Stimulated activated effector memory CD8-positive, alpha-beta T cell treated with anti-CD3 and anti-CD28 coated beads, Interleukin-12 subunit alpha, Interleukin-12 subunit beta, amount 100 ng/mL, for 72 hours (primary cell): ENCODE measurements around the gene F5.

Experiments
- ATAC-seq: fragments of 150-1000 bp; cut with Tn5 transposase; 2 replicates; pipeline ENCODE4 v1.10.0; 2021
- DNase-seq, 2 donors: peaks; one replicate each; pipeline ENCODE4 v3.0.0; 2021 to 2022; ENCODE audit warnings: low spot score in 2 of 2
- H3K27ac Mint-ChIP-seq: one replicate; pipeline ENCODE4 v1.8.0; 2022; ENCODE audit warnings: mild to moderate bottlenecking, mixed read lengths
- H3K36me3 Mint-ChIP-seq: one replicate; pipeline ENCODE4 v1.8.0; 2022; ENCODE audit warnings: mild to moderate bottlenecking, mixed read lengths
- H3K4me1 Mint-ChIP-seq: one replicate; pipeline ENCODE4 v1.8.0; 2022; ENCODE audit warnings: mixed read lengths
- H3K4me3 Mint-ChIP-seq: one replicate; pipeline ENCODE4 v1.8.0; 2022; ENCODE audit warnings: mild to moderate bottlenecking, mixed read lengths
- H3K9me3 Mint-ChIP-seq: one replicate; pipeline ENCODE4 v1.8.0; 2022; ENCODE audit warnings: mixed read lengths

Gene F5

DNA sequence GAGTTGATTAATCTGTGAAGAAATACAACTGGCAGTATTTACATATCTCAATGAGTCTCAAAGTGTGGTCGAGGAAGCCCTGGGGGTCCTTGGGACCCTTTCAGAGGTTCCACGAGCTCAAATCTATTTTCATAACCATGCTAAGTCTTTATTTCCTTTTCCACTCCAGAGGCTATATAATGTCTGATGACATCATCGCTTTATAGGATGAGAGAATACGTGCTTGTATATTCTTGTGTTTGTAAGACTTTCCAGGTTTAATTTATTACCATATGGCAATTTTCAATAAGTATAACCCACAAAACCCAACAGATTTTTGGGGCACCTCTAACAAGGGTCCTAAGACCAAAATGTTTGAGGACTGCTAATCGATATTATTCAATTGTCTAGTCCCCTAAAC lies 99.1 kb downstream of the F5 start:
- H3K27ac Mint-ChIP-seq = peak overlapping the region; percentile 85
- peaks cover 61% of the 10 kb centered on the region for H3K4me1 Mint-ChIP-seq
- H3K9me3 Mint-ChIP-seq = no peaks in the 10 kb centered on the region
- H3K36me3 Mint-ChIP-seq = no peaks in the 10 kb centered on the region
- H3K4me3 Mint-ChIP-seq = peak overlapping the region; percentile 86
- no peak for DNase-seq
- ATAC-seq = no peak

DNA sequence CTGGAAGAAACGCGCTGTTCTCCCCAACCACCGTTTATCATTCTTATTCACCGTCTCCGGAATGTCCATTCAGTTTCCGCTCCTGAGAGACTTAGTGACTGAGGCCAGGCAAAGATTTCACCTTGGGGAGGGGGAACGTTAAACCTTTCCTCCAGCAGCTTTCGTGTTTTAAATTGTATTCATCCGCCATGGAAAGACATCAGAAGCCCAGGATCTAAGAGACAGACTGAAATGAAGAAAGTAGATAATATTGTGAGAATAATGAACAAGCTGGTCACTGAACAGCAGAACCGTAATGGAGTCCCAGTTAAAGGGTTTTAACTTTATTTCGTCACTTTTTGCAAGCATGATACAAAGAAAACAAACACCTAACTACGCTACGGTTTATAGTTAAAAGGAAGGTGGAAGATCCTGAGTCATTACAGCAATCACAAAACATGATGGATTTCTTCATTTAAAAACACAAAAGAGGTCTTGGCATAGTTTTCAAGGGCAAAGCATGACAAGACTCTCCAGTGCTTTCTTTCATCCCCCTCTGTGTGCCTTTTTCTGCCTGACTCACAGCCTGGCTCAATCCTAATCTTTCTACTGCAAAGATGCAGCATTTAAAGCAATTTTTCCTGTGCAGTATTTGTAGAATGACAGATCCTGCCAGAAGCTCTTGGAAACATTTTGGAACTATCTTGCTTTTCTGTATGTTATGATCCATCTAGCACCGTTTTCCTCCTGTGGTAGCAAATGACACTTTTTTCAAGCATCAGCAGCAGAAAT lies 99.8 kb downstream of the F5 start:
- Mint-ChIP-seq H3K27ac (peak overlapping the region; percentile 85), H3K36me3 (no peaks in the 10 kb centered on the region), H3K9me3 (no peaks in the 10 kb centered on the region), H3K4me1 (peaks cover 55% of the 10 kb centered on the region), H3K4me3 (peak overlapping the region; percentile 86)
- ATAC-seq = no peak
- no peak for DNase-seq

DNA sequence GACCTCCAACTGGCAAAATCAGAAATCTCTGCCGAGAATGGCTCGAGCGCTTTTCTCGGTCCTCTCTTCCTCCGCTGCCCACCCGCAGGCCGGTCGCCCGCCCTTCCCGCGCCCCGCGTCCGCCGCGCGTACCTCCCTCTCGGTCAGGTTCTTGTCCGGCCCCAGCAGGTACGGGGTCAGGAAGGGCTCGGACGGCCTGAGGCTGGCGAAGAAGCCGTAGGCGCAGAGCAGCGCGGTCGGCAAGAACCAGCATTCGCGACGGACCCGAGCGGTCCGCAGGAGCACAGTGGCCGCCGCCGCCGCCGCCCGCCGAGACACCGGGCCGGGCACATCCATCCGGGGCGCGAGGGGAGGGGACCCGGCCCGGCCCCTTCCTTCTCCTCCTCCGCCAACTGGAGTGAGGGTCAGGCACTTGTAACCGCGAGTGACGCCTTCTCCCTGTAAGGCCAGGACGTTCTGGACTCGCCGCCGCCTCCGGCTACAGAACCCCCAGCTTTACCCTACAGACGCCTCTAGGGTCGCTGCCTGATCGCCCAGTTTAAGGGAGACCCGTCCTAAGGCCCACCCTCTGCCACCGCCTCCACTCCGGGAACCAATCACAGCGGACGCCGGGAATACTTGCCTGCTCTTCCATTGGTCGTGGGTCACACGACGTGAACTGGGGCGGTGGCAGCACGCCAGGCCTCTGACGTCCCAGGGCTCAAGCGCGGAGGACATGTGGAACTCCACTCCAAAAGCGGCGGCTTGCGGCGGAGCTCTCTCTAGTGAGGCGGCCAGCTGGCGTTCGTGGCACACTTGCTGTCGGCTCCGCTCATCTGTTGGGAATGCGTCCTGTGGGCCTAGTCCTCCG lies 100.6 kb downstream of the F5 start, which contains the start of gene SLC19A2:
Gene SLC19A2, minus strand, starts transcription at position 514 of the 850 bp plus-strand sequence. Its CDS starts 178 bp downstream, at position 336.
- ATAC-seq (peak; percentile 98), DNase-seq (peak; percentile 77 to 96)
- Mint-ChIP-seq H3K4me1 (peaks cover 55% of the 10 kb centered on the region), H3K4me3 (peak within 1 kb of the TSS; percentile 86), H3K9me3 (no peaks in the 10 kb centered on the region), H3K27ac (peak within 1 kb of the TSS; percentile 85), H3K36me3 (no peaks in the 10 kb centered on the region)

DNA sequence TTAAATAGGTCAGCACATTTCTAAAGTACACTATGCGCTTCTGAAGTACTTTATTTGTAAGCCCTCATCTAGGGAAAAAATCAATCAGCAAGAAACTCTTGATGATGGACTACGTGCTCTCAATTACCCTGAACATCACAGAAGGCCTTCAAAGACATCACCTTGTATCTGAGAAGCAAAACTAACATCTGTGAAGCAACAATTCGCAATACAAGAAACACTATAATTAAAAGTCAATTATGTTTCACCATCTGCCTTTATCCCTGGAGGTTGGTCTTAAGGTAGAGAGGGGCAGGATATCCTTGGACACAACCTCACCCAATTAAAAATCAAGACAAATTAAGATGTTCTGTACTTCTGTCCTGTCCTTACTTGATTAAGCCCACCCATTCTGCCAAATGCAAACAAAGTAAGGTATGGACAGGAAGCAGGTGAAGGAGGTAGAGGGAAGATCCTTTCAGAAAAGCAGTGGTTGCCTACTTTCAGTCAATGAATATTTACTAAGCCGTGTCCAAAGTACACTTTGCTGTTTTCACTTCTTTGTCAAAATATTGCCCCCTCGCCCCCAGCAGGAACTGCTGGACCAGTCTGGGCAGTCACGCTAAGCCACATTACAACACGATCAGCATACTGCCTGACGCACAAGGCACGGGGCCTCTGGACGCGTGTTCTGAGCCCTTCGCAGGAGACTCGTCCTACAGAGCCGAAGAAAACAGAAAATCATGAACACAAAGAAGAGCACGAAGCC lies 101.4 kb downstream of the F5 start:
- no peak for DNase-seq
- H3K4me1 Mint-ChIP-seq = peaks cover 55% of the 10 kb centered on the region
- no peaks in the 10 kb centered on the region for H3K36me3 Mint-ChIP-seq
- no peaks in the 10 kb centered on the region for H3K9me3 Mint-ChIP-seq
- peak overlapping the region; percentile 86 for H3K4me3 Mint-ChIP-seq
- peak overlapping the region; percentile 85 for H3K27ac Mint-ChIP-seq
- peak; percentile 54 for ATAC-seq

DNA sequence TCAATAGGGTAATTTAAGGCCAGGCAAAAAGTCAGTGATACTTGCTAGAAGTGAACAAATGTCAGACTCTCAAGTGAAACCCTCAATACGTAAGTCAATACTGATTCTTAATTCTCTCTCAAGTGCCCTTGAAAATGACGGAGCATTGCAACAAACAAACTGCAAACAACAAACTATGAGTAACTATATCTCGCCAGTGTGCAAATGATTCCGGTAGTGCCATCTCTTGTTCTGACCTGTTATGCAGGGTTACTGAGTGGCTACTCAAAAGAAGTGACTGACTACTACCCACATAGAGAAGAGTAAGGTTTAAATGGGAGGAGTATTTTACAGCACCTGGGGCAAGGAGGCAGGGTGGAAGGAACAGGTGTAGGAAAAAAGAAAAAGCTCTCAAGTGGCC lies 102.2 kb downstream of the F5 start:
- ATAC-seq = no peak
- H3K4me1 Mint-ChIP-seq = peaks cover 49% of the 10 kb centered on the region
- no peak overlapping the region for H3K27ac Mint-ChIP-seq

DNA sequence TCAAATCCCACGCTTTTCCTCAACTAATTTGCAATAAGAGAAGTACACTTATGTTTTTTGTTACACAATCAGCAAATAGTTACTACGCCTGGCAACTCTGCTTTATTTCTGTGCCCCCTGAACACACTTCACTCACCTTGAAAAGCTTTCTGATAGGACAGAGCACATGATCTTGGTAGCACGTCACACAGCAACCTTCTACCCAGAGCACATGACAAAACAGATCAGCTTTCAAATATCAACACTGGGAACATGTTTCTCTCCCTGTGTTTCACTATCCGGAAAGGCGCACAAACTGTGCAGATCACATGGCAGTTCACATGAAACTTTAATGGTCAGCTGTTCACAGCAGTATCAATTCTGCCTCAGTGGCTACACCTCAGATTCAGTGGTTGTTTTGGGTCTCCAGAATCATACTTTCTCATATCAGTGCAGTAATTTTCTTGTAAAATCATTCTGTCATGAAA lies 102.7 kb downstream of the F5 start:
- ATAC-seq (no peak), DNase-seq (no peak)
- Mint-ChIP-seq H3K36me3 (no peaks in the 10 kb centered on the region), H3K27ac (no peak overlapping the region), H3K4me3 (peak overlapping the region; percentile 86), H3K9me3 (no peaks in the 10 kb centered on the region), H3K4me1 (peaks cover 43% of the 10 kb centered on the region)

More for the DNA sequence above, 102.2 kb downstream of the F5 start:
- H3K9me3 Mint-ChIP-seq = no peaks in the 10 kb centered on the region
- DNase-seq = no peak
- no peaks in the 10 kb centered on the region for H3K36me3 Mint-ChIP-seq
- peak overlapping the region; percentile 86 for H3K4me3 Mint-ChIP-seq

DNA sequence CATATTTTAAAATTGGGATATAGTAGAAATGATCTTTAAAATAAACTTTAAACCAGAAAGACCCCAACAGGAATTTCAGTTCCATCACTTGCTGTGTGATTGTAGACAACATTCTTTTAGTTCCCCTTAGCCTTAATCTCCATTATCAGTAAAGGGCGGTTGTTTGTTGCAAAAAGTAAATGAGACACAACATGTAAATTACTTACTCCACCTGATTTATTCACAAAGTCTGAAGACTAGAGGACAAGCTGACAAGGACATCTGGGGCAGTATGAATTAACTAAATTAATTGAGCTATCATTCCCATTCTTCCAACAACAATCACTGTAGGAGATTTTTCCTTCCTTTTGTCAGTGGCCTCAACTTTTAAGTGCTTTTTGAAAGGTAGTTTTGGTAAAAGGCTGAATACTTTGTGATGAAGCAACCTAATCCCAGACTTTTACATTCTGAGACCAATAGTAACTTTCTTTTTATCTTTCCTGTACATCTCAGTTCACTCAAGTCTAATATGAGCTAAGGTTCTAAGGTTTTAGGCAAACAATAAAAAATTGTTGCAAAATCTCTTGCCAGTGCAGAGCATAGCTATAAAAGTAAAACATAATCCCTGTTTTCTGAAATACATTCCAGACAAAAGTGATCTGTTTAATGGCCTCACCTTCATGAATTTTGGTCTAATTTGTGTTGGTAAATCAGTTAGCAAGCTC lies 106.8 kb downstream of the F5 start:
- DNase-seq = no peak
- Mint-ChIP-seq H3K4me3 (no peak overlapping the region), H3K27ac (no peak overlapping the region), H3K36me3 (peaks cover 28% of the 10 kb centered on the region), H3K4me1 (peaks cover 12% of the 10 kb centered on the region), H3K9me3 (no peaks in the 10 kb centered on the region)
- ATAC-seq = no peak

DNA sequence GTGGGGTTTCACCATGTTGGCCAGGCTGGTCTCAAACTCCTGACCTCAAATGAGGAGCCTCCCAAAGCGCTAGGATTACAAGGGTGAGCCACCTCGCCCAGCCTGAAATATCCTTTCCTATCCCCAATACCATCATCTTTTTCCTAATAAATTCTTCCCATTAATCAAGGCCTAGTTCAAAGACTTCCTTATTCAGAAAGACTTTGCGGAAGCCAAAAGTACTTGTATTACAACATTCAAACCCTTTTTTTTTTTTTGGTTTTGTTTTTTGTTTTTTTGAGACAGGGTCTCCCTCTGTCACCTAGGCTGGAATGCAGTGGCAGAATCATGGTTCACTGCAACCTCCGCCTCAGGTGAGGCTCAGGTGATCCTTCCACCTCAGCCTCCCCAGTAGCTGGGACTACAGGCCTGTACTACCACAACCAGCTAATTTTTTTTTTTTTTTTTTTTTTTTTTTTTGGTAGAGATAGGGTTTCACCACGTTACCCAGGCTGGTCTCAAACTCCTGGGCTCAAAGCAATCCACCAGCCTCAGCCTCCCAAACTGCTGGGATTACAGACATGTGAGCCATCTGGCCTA lies 108.1 kb downstream of the F5 start:
- ATAC-seq (no peak), DNase-seq (no peak)
- H3K9me3 Mint-ChIP-seq = no peaks in the 10 kb centered on the region
- H3K4me3 Mint-ChIP-seq = no peak overlapping the region
- peaks cover 28% of the 10 kb centered on the region for H3K36me3 Mint-ChIP-seq
- H3K4me1 Mint-ChIP-seq = no peaks in the 10 kb centered on the region
- H3K27ac Mint-ChIP-seq = no peak overlapping the region

DNA sequence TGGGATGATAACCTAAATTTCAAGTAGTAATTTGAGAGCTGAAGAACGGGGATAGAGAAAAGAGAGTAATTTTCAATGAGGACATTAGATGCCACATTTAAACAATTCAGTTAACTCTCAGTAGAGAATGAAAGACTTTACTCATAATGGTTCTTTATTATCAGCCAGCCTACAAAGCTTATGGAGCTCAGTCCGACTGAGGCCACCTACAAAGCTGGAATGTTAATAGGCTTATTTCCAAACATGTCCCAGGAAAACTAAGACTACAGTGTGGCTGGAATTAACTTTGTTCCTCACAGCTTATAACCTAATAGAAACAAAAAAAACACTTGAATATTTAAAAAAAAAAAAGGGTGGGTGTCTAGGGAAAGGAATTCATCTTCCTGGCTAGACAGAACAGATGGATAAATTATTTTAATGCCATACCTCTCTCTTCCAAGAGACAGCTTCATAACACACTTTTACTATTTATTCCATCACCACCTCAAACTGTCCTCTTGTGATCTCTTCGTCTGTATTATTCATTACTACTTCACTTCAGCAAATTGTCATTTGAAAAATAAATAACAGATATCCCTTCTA lies 110.4 kb downstream of the F5 start:
- H3K4me3 Mint-ChIP-seq = no peak overlapping the region
- no peak overlapping the region for H3K27ac Mint-ChIP-seq
- peaks cover 28% of the 10 kb centered on the region for H3K36me3 Mint-ChIP-seq
- H3K9me3 Mint-ChIP-seq = no peaks in the 10 kb centered on the region
- H3K4me1 Mint-ChIP-seq = no peaks in the 10 kb centered on the region
- DNase-seq = no peak
- no peak for ATAC-seq

DNA sequence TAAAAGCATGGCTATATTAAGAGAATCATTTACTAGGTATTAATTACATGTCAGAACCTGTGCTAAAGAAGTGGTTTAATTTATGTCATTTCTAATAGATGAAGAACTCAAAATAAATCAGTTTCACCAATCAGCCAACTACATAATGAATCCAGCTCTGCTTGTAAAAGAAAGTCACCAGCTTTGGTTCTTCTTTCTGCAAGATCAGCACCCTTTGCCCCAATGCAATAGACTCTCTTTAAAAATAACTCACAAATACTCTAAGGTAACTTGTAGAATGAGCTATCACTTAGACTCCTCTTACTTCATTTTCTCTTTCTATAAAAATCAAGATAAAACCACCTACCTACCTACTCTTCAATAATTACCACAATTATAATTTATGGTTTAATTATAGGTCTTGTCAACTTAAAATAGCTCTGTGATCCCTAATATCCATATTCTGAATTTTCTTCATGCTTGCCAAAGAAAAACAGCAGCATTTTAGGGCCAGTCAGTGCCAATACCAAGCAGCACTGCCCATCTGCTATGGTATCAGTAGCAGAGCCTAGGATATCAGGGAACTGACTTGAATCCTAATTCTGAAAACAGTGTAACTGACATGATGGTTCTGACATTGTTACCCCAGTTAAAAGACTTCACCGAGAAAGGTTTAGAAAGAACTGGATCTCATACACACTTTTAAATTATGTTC lies 111.8 kb downstream of the F5 start:
- Mint-ChIP-seq H3K36me3 (peaks cover 28% of the 10 kb centered on the region), H3K4me3 (no peak overlapping the region), H3K9me3 (no peaks in the 10 kb centered on the region), H3K4me1 (no peaks in the 10 kb centered on the region), H3K27ac (no peak overlapping the region)
- ATAC-seq (no peak), DNase-seq (no peak)

DNA sequence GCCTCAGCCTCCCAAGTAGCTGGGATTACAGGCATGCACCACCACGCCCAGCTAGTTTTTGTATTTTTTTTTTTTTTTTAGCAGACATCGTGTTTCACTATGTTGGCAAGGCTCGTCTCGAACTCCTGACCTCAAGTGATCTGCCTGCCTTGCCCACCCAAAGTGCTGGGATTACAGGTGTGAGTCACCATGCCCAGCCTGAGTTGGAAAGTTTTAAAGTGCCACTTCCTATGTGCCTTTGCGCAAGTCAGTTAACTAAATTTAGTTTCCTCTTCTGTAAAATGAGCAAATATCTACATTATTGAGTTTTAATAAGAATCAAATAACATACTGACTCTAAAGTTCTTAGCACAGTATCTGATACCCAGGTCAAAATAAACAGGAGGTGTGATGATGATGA lies 112.9 kb downstream of the F5 start:
- Mint-ChIP-seq H3K27ac (no peak overlapping the region), H3K9me3 (no peaks in the 10 kb centered on the region), H3K4me1 (no peaks in the 10 kb centered on the region), H3K36me3 (peaks cover 31% of the 10 kb centered on the region), H3K4me3 (no peak overlapping the region)
- no peak for DNase-seq
- ATAC-seq = no peak

DNA sequence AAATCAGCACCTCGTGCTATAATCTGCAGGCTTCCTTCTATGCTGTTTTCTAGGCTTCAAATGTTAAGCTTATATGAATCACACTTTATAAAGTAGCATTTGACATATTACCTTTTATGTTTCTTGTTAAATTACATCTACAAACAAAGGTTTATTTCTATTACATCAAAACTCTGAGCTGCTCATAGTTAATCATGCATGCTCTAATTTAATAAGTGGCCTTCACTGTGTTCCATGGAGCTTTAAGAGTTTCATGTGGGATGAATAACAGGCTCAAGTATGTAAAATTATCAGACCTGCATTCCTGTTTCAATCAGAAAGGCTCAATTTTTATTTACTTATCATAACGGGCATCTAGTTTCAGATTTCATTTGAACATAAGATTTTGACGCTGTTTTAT lies 113.5 kb downstream of the F5 start:
- ATAC-seq (no peak), DNase-seq (no peak)
- no peaks in the 10 kb centered on the region for H3K4me1 Mint-ChIP-seq
- H3K9me3 Mint-ChIP-seq = no peaks in the 10 kb centered on the region
- no peak overlapping the region for H3K27ac Mint-ChIP-seq
- no peak overlapping the region for H3K4me3 Mint-ChIP-seq
- H3K36me3 Mint-ChIP-seq = peaks cover 31% of the 10 kb centered on the region

DNA sequence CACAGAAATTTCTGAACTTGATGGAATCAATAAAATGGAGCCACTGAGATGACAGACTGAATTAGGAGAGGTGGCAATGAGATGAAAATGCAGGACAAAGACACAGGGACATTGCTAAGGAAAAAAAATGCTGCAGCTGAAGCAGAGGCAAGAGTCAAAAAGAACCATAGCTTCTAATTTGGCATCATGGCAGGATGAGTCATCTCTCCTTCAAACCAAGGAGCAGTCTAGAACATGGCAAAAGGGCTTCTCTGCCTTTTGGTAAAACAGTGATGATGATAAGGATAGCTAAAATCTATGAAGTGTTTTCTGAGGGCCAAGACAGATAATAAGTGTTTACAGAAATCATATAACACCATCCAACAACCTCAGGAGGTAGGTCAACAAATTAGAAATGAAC lies 117.3 kb downstream of the F5 start:
- Mint-ChIP-seq H3K27ac (no peak overlapping the region), H3K4me3 (no peak overlapping the region), H3K4me1 (no peaks in the 10 kb centered on the region), H3K9me3 (no peaks in the 10 kb centered on the region), H3K36me3 (peaks cover 19% of the 10 kb centered on the region)
- no peak for DNase-seq
- peak; percentile 51 for ATAC-seq
